Chondrocyte (in vitro differentiated cells): ENCODE measurements around the gene ART1. TPM values are rescaled to one million over a fixed set of nuclear protein-coding genes. Genes with fewer than 3 reads are reported as not detected.
"Not testable (repeated sequence)": the region's sequence is repeated elsewhere in the genome, so short reads cannot be mapped to it uniquely, and the experiment has no call there.

ENCODE experiments used
- DNase-seq: peaks from one replicate; pipeline ENCODE4 v3.0.0; 2021; ENCODE audit warnings: mixed read lengths, low spot score
- H3K27ac Mint-ChIP-seq: one replicate; pipeline ENCODE4 v1.8.0; 2021; ENCODE audit warnings: mild to moderate bottlenecking, moderate library complexity, mixed read lengths; ENCODE audit not compliant: unreplicated experiment
- H3K27me3 Mint-ChIP-seq: 2 replicates; pipeline ENCODE4 v1.8.0; 2021; ENCODE audit warnings: low read depth, mixed read lengths
- H3K36me3 Mint-ChIP-seq: 2 replicates; pipeline ENCODE4 v1.8.0; 2021; ENCODE audit warnings: low read depth, mixed read lengths
- H3K4me1 Mint-ChIP-seq: 2 replicates; pipeline ENCODE4 v1.8.0; 2021; ENCODE audit warnings: low read depth, mild to moderate bottlenecking, mixed read lengths
- H3K4me3 Mint-ChIP-seq: one replicate; pipeline ENCODE4 v1.8.0; 2021; ENCODE audit warnings: mild to moderate bottlenecking, moderate library complexity, mixed read lengths; ENCODE audit not compliant: unreplicated experiment
- H3K9me3 Mint-ChIP-seq: 2 replicates; pipeline ENCODE4 v1.8.0; 2021; ENCODE audit warnings: low read depth, mixed read lengths
- CTCF ChIP-seq: fragments of 200-600 bp; sonication (generic); IDR thresholded peaks from 2 replicates; pipeline ENCODE4 v1.5.0; 2021; ENCODE audit warnings: antibody characterized with exemption, mild to moderate bottlenecking, moderate library complexity
- long read RNA-seq: library from polyadenylated mRNA; stranded (forward); transcript quantifications from one replicate; pipeline ENCODE4 v2.0.0, GENCODE V29; 2021
- total RNA-seq: library from RNA; stranded (reverse); gene quantifications from 3 replicates; pipeline ENCODE4 v1.2.1, GENCODE V29; 2021

ART1 gene
- total RNA-seq, result not detected in 3 replicates
- long read RNA-seq, result 0 reads

- TF ChIP-seq CTCF, result no peak
- DNase-seq, result no peak
- Mint-ChIP-seq H3K36me3 (no peaks in the 10 kb centered on the region), H3K4me3 (no peak within 1 kb of the TSS), H3K9me3 (no peaks in the 10 kb centered on the region), H3K27ac (no peak within 1 kb of the TSS), H3K4me1 (peaks cover 16% of the 10 kb centered on the region), H3K27me3 (peaks cover 24% of the 10 kb centered on the region)
Measured at GRCh38 chr11:3644817-3645235, at the start of gene ART1. ART1 (plus strand) TSS chr11:3645128; CDS start chr11:3659214, 14,086 bp downstream.

GRCh38 chr11:3597743-3598142 is 47.2 kb upstream of the ART1 start:
- not testable (repeated sequence) for H3K4me1 Mint-ChIP-seq, H3K9me3 Mint-ChIP-seq, DNase-seq, H3K36me3 Mint-ChIP-seq, H3K27ac Mint-ChIP-seq, H3K4me3 Mint-ChIP-seq
- H3K27me3 Mint-ChIP-seq, result peaks cover 25% of the 10 kb centered on the region

- H3K36me3 Mint-ChIP-seq, H3K27ac Mint-ChIP-seq, H3K4me3 Mint-ChIP-seq, H3K9me3 Mint-ChIP-seq, H3K4me1 Mint-ChIP-seq, DNase-seq: not testable (repeated sequence)
- peaks cover 23% of the 10 kb centered on the region for H3K27me3 Mint-ChIP-seq
Measured at GRCh38 chr11:3600201-3600600, 44.7 kb upstream of the ART1 start.

GRCh38 chr11:3604167-3604566 is 40.8 kb upstream of the ART1 start:
- no peak for DNase-seq
- H3K9me3 Mint-ChIP-seq, result no peaks in the 10 kb centered on the region

GRCh38 chr11:3605283-3605662 is 39.7 kb upstream of the ART1 start:
- Mint-ChIP-seq H3K4me3 (no peak overlapping the region), H3K27ac (no peak overlapping the region), H3K36me3 (no peaks in the 10 kb centered on the region), H3K27me3 (peaks cover 14% of the 10 kb centered on the region), H3K9me3 (no peaks in the 10 kb centered on the region), H3K4me1 (no peaks in the 10 kb centered on the region)
- DNase-seq, result no peak
- TF ChIP-seq CTCF, result no peak

More at GRCh38 chr11:3604167-3604566, 40.8 kb upstream of the ART1 start:
- TF ChIP-seq CTCF, result no peak
- Mint-ChIP-seq H3K27me3 (peaks cover 24% of the 10 kb centered on the region), H3K27ac (no peak overlapping the region), H3K36me3 (no peaks in the 10 kb centered on the region), H3K4me3 (no peak overlapping the region), H3K4me1 (no peaks in the 10 kb centered on the region)

GRCh38 chr11:3605771-3606203 is 39.1 kb upstream of the ART1 start:
- H3K4me1 Mint-ChIP-seq, result no peaks in the 10 kb centered on the region
- TF ChIP-seq CTCF, result no peak

More at GRCh38 chr11:3605771-3606203, 39.1 kb upstream of the ART1 start:
- Mint-ChIP-seq H3K27ac (no peak overlapping the region), H3K4me3 (no peak overlapping the region), H3K27me3 (peaks cover 12% of the 10 kb centered on the region), H3K9me3 (no peaks in the 10 kb centered on the region), H3K36me3 (no peaks in the 10 kb centered on the region)
- DNase-seq, result no peak
